Midbrain (tissue), 1 donor: ENCODE measurements around the gene SLC39A9.
"Not testable (repeated sequence)": the region's sequence is repeated elsewhere in the genome, so short reads cannot be mapped to it uniquely, and the experiment has no call there.

Source experiments
- DNase-seq: peaks from one replicate; lab custom pipeline; 2025; lab: John Stamatoyannopoulos, UW

Gene SLC39A9

DNA sequence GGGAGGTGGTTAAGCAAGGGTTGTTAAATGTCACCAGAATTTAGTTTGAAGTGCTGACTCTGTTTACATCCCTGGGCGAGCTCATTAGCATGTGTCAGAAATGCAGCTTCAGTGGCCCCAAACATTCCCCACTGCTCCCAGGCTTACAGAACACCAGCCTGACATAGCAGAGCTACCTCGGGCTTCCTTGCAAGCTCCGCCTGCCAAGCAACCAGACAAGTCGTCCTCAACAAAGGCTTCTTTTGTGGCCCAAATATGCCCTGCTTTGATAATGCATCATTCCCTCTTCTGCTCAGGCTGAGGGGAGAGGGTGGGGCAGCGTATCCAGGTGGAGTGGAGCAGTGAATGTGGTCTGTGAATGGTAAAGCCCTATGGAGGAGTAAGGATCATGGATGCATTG lies 28.4 kb upstream of the SLC39A9 start:
- DNase-seq = no peak

DNA sequence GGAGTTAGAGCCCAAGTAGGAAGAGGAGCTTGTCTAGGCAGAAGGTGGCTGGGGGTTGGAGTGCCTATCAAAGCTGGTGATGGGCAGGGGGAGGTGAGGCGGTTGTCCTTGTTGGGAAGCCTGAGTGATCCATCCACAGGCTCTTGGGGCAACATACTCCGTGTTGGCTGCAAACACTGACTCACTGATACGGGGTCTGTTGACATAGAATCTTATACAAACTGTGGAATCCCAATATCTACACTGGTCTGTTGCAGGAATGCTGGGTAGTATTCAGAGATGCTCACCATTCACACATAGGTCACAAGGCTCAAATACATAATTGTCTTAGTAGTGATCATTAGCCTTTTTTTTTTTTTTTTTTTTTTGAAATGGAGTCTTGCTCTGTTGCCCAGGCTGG lies 26.3 kb upstream of the SLC39A9 start:
- DNase-seq = no peak

DNA sequence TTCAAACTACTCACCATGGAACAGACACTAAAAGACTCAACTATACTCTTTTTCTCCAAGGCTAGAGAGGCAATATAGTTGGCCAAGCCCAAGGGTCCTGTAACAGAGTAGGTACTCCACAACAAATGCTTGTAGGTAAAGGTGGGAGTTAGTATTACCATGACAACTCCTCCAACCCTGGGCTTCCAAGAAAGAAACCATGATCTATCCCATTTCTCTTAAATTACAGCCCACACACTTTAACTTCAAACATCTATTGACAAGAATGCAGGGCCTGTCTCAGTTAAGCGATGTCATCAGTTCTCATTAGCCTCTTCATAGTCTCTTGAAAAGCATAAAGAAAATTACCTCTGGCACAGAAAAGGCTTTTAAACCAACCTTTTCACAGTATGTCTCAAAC lies 25.4 kb upstream of the SLC39A9 start:
- DNase-seq = no peak

DNA sequence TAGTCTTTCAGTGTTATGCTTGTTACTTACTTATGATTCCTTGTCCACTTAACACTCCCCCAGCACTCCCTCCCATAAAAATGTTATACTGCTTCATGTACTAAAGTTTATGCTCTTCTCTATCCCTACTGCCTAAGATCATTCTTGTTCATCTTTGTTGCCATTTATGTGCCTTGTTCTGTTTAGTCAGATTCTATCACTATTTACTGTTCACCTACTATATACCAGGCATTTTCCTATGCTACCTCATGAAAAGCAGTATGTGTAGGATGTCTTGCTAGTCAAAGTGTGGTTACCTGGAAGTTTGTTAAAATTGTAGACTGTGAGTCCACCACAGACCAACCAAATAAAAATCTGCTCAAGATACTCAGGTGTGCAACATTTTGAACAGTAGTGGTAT lies 24.3 kb upstream of the SLC39A9 start:
- DNase-seq = no peak

DNA sequence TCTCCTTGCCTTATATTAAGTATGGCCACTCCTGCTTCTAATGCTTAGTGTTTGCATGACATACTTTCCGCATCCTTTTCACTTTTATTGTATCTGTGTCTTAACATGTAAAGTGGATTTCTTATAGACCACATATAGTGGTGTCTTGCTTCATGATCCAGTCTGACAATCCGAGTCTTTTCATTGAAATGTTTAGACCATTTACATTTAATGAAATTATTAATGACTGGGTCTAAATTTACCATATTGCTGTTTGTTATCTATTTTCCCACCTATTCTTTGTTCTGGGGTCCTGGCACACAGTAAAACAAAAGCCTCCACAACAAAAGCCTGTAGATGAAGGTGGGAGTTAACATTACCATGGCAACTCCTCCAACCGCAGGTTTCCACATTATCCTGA lies 23.3 kb upstream of the SLC39A9 start:
- no peak for DNase-seq

DNA sequence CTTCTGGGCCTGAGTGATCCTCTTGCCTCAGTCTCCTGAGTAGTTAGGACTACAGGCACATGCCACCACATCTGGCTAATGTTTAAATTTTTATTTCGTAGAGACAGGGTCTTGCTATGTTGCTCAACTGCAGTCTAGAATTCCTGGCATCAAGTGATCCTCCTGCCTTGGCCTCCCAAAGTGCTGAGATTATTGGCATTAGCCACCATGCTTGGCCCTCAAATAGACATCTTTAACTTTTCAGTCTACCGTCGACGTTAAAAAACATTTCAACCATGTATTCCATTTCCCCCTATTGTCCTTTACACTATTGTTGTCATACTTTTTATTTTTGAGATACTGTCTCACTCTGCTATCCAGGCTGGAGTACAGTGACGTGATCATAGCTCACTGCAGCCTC lies 22.8 kb upstream of the SLC39A9 start:
- DNase-seq = no peak

DNA sequence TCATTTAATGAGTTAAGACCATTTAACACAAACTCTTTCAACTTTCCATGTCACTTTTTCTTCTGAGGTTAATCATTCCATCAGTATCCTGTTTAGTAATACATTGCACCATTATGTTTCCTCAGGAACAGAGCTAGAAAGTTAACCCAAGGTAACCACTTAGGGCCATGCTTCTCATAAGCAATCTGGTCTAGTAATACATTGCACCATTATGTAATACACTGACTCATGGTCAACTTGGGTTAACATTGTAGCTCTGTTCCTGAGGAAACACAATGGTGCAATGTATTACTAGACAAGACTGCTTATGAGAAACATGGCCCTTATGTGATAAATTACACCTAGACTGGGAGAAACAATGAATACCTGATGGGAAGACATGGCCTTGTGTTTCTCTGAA lies 22.1 kb upstream of the SLC39A9 start:
- no peak for DNase-seq

DNA sequence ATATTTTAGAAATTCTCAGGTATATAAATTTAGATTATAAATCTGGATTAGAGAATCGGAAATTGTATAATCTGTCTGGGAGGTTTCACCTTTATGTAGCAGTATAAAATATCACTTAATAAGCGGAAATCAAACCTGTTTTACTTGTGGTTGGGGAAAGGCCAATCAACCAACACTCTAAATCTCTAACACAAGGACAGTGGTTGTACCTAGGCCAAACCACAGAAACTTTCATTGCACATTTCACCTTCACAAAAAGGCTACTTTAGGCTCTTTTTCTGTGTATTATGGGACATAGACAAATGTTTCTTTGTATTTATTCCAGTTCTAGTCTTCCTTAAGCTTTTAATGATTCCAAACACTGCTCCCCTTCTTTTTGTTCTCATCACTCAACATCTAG lies 20.2 kb upstream of the SLC39A9 start:
- DNase-seq = no peak

DNA sequence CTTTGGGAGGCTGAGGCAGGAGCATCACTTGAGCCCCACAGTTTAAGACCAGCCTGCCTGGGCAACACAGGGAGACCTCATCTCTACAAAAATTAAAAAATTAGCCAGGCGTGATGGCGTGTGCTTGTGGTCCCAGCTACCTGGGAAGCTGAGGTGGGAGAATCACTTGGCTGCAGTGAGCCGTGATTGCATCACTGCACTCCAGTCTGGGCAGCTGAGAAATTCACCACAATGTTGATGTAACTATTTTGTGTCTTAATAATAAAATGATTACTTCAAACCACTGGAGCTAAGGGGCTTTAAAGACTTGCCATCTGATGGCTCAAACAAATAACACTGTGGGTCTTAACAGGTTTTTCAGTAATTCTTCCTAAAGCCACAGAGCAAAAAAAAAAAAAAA lies 11.2 kb upstream of the SLC39A9 start:
- no peak for DNase-seq

DNA sequence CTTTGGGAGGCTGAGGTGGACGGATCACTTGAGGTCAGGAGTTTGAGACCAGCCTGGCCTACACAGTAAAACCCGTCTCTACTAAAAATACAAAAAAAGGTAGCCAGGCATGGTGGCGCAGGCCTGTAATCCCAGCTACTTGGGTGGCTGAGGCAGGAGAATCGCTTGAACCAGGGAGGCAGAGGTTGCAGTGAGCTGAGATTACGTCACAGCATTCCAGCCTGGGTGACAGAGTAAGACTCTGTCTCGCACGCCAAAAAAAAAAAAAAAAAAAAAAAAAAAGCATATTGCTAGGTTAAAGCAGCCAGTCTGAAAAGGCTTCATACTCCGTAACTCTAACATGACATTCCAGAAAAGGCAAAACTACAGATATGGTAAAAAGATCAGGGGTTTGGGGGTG lies 7.1 kb upstream of the SLC39A9 start:
- DNase-seq = not testable (repeated sequence)

DNA sequence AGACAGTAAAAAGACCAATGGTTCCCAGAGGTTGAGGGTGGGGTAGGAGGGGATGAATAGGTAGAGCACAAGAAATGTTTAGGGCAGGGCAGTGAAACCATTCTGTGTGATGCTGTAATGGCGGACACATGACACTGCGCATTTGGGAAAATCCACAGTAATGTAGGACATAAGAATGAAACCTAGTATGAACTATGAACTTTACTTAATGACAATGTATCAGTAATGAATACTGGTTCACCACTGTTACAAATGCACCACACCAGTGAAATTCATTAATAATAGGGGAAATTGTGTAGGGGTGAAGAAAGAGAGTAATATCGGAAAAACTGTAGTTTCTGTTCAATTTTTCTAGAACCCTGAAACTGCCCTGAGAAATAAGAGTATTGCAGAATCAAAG lies 6.0 kb upstream of the SLC39A9 start:
- no peak for DNase-seq

DNA sequence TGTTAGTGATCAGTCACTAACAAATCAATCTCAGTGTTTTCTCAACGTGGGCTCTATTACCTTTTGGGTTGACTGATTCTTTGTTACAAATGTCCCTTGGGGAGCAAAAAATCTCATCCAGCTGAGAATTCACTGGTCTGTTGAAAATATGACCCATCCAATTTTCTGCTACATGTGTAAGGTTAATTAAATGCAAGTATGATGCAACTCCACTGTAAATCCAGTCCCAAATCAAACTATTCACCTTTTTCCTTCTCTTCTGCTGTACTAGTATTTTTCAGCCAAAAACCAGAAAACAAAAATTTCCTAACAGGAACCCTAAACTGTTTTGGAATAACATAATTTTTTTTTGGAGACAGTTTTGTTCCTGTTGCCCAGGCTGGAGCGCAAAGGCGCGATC lies 2.6 kb upstream of the SLC39A9 start:
- no peak for DNase-seq

DNA sequence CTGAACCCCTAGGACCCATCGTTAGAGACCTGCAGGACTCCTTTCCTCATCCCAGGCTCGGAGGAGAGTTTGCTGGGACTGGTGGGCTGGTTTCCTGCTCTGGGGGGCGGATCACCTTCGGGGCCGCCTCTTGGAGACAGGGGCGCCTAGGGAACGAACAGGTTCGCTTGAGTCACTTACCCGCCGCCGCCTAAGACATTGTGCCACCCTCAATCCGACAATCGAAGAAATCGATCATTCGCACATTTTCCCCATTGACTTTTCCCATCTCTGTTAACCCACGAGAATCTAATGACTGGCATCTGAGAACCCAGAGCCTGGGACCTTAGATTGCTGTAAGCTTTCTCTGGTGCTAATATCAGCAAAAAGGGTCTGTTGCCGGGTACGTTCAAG lies 322 bp downstream of the SLC39A9 start:
- no peak for DNase-seq

DNA sequence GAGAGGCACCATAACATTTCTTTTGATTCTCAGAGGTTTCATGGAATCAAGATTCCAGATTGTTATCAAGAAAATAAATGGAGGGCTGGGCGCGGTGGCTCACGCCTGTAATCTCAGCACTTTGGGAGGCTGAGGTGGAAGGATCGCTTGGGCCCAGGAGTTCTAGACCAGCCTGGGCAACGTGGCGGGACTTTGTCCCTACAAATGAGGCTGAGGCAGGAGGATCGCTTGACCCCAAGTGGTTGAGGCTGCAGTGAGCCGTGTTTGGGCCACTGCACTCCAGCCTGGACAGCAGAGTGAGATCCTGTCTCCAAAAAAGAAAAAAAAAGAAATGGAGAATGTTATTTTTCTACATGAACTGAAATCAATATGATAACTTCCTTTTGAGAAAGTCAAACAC lies 1.3 kb downstream of the SLC39A9 start:
- no peak for DNase-seq

DNA sequence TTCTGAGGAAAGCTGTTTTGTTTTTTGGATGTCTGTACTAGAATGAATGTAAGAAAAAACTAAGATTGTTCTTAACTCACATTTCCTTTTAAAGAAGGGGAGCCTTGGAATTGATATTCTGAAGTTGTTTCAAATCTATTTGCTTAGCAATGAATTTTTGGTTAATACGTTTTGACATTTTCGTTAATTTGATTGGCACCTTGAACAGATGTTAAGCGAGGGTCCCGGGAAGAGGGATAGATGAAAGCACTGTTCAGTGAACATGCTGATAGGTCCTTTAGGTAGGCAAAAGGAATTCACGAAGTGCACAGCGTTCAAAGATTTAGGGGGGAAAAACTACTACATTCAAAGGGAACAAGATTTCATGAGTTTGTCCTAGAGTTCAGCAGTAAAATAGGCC lies 1.7 kb downstream of the SLC39A9 start:
- DNase-seq = no peak

DNA sequence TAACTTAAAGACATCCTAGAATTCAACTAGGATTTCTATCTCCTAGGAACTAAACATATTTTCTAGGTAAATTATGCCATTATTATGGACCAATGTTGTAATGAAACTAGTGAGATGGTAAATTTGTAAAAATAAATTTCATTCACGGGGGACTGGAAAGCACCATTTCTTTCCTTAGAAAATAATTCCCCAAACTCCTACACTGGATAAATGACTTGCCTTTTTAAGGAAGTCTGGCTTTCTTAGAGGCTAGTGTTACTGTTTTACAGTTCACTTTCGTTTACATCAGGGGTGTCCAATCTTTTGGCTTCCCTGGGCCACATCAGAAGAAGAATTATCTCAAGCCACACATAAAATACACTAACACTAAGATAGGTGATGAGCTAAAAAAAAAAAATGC lies 3.3 kb downstream of the SLC39A9 start:
- DNase-seq = no peak

DNA sequence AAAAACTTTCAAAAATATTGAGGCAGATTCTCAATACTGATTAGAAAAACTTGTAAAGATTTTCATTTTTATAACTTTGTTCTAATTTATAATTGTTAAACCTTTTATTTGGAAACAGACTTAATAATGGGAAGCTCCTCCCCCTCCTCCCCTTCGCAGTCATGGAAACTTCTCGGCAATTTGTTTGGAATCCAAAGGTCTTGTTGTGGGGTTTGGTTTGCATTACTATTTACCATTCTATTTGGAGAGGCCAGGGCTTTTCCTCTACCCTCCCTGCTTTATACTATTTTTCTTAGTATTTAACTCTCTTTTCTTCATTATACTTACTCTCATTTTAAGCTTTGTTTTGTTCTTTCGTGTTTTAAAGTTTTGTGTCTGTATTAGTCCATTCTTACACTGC lies 6.0 kb downstream of the SLC39A9 start:
- no peak for DNase-seq

DNA sequence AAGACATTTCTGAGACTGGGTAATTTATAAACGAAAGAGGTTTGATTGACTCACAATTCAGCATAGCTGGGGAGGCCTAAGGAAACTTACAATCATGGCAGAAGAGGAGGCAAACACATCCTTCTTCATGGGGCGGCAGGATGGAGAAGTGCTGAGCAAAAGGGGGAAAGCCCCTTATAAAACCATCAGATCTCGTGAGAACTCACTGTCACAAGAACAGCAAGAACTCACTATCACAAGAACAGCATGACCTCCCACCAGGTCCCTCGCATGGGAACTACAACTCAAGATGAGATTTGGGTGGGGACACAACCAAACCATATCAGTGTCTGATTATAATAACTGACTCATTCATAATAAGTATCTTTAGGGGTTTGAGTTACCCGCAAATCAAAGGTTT lies 6.4 kb downstream of the SLC39A9 start:
- no peak for DNase-seq

DNA sequence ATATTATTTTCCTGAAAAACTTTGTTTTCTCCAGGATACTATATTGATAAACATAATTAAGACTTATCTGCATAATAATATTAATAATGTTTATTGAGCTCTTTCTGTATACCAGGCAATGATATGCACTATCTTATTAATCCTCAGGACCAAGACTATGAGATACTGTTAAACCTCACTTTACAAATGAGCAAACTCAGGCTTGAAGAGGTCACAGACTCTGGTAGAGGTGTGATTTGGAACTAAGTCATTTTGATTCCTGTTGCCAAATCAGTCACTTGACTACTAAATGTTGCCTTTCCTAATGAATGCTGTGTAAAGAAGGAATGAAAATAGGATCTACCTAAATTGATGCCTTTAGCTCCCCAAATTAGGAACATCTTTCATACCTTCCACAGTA lies 7.3 kb downstream of the SLC39A9 start:
- no peak for DNase-seq

DNA sequence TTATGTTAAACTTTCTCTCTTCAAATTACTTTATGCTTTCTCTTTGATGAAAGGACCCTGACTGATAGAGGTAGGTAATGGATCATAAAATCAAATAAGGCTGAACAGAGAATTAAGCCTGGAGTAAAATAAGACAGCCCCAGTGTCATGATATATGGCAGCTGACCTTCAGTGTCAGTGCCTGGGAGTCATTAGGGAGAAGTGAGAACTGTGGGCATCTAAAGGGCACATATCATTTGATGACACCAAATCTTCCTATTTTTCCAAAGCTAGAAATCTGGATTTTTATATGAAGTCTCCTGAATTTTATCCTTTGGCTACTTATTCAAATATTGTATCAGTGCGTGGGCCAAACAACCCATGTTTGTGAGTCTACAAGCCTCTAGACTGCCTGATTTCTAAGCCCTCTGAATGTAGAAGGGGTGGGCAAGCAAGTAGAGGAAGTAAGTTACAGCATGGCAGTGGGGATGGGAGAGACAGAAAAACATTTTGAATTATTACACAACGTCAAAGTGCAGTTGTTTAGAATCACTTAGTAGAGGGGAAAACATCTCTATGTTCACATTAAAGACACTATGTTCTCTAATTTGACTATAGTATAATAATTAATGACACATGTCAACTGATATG lies 10.0 kb downstream of the SLC39A9 start:
- no peak for DNase-seq

DNA sequence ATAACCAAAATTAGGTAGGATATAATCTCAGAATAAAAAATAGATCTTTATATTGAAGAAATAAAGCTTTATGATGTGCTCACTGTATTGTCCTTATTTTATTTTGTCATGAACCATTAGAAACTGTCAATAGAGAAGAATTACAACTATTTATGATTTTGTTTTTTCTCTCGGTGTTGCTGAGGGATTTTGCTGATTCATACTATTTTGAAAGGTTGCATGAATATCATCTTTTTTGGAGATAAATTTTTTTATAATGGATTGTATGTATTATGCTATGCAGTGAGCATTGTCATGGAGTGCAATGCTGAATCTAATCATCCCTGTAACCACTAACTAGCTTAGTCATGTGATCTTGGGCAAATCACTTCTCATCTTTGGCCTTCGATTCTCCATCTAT lies 15.0 kb downstream of the SLC39A9 start:
- no peak for DNase-seq

DNA sequence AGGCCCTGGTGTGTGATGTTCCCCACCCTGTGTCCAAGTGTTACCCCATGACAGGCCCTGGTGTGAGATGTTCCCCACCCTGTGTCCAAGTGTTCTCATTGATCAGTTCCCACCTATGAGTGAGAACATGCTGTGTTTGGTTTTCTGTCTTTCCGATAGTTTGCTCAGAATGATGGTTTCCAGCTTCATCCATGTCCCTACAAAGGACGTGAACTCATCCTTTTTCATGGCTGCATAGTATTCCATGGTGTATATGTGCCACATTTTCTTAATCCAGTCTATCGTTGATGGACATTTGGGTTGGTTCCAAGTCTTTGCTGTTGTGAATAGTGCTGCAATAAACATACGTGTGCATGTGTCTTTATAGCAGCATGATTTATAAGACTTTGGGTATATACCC lies 17.6 kb downstream of the SLC39A9 start:
- DNase-seq = not testable (repeated sequence)

DNA sequence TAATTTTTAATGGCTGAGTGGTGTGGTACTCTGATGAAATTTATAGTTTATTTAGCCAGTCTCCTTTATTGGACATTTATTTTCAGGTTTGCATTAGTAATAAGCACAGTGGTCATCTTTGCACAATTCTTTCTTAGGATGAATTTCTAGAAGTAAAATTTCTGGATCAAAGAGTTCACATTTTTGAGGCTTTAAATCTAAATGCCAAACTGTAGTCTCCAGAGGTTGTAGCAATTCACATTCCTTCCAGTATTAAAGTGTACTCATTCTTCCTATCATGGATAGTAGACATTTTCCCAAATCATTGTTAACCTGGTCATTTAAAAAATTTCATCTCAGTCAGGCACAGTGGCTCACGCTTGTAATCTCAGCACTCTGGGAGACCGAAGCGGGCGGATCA lies 24.8 kb downstream of the SLC39A9 start:
- no peak for DNase-seq

DNA sequence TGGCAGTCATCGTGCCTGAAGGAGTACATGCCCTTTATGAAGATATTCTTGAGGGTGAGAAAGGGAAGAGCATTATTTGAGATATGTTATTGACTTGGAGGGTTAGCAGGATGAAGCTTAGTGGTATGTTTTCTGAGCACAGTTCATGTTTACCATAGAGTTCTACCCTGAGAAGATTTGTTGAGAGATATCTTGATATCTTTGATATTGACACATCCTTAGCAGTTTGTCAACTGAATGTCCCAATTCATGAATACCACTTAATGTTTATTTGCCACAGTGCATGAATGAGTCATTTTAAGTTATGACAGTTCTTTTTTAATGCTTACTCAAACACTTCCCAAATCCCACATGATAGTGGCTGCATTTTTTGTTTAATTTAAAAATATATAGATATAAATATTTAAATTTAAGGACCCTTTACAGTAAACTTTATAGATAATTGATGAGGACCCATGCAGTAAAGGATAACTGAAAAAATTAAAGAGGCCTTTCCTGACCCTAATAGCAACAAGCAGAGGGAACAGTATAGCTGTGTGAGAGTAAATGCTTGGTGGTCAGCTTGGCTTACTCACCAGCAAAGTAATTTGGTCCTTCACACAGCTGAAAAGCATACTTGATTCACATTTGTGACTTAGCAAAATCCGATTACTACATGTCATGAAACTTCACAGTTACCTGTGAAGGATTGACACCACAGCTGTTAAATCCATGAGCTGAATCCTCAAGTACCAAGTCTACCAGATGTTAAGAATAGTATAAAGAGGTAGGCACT lies 25.8 kb downstream of the SLC39A9 start:
- no peak for DNase-seq
